GM04504 (cell line): Measurements from ENCODE around the gene STX18.

Experiments
- DNase-seq: peaks from one replicate; pipeline ENCODE4 v3.0.0-alpha.2; 2012; ENCODE audit warnings: low read depth

STX18 gene

DNA sequence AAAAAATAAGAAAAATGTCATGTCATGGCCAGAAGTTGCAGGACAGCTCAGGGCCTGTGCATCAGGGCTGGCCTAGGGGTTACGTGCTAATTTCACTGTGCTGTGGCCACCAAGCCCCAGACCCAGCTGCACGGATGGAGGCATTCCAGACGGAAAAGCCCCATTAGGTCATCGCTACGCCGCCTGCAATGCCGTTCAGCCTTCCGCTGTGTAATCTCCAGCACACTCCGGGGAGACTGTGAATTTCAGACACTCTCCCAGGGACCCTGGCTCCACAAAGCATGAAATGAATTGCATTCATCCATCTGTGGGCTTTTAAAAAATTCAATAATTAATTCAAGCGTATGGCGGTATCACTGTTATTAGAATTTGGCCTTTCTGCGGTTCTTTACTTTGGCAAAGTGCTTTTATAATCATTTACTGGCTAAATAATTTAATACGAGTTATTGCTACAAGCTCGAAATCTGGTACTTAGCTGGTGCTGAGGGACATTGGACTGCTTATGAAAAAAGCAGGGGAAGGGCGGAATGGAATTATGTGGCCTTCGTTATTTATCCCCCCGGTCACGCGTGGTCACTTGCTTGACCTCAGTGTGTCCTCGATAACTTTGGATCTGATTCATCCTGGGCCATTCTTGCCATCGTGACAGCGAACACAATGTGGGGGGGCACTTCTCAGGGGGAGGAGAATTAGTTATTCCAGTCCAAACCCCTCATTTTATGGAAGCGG lies 164.0 kb downstream of the STX18 start:
- no peak for DNase-seq

- no peak for DNase-seq
Observed at GRCh38 chr4:4377191-4377590, 164.7 kb downstream of the STX18 start.

- no peak for DNase-seq
Observed at GRCh38 chr4:4376074-4376473, 165.8 kb downstream of the STX18 start.

DNA sequence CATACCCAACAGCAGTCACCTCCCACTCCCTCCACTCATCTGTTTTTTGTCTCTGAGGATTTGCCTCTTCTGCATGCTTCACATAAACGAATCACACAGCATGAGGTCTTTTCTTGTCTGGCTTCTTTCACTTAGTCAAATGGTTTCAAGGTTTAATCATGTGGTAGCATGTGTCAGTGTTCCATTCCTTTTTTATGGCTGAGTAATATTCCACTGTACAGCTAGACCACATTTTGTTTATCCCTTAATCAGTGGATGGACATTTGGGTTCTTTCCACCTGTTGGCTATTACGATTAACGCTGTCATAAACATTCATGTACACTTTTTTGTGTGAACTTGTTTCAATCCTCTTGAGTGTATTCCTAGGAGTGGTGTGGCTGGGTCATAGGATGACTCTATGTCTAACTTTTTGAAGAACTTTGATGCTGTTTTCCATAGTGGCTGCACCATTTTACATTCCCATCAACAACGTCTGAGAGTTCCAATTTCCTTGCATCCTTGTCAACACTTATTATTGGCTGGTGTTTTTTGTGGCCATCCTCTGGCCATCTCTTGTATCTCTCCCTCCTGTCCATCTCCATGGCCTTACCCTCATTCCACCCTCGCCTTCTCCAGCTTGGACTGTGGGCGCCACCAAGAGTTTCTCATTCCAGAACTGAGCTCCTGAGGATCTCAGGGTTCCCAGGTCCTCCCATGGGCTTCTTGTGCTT lies 167.3 kb downstream of the STX18 start:
- no peak for DNase-seq
